DND-41 (cell line): ENCODE results near the gene IGF2BP2.

Experiments
- EZH2 ChIP-seq: IDR thresholded peaks from 3 replicates; pipeline ENCODE4 v1.6.1; 2012; ENCODE audit warnings: borderline replicate concordance, low read depth, mild to moderate bottlenecking, moderate library complexity, low read length, inconsistent platforms; ENCODE audit not compliant: severe bottlenecking
- TF ChIP-seq, protein P1 (sequence below): IDR thresholded peaks from 2 replicates; pipeline ENCODE4 v1.5.1; 2012; ENCODE audit warnings: borderline replicate concordance, low read length, moderate library complexity, mild to moderate bottlenecking; ENCODE audit not compliant: poor library complexity, severe bottlenecking; ENCODE audit errors: extremely low read depth

DNA sequence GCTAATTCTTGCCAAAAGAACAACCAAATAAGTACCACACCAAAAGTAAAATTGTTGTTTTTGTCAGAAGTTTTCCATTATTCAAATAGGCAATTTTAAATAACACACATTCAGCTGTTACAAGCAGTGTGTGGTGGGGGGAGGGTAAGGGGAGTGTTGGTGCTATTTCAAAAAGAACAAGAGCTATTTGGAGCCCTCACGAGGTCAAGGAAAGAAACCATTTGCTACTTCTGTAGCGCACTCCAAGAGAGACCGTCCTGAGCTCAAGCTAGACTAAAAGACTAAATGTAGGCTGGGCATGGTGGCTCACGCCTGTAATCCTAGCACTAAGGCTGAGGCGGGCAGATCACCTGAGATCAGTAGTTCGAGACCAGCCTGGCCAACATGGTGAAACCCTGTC lies 21.2 kb upstream of the IGF2BP2 start:
- TF ChIP-seq, protein P1, sequence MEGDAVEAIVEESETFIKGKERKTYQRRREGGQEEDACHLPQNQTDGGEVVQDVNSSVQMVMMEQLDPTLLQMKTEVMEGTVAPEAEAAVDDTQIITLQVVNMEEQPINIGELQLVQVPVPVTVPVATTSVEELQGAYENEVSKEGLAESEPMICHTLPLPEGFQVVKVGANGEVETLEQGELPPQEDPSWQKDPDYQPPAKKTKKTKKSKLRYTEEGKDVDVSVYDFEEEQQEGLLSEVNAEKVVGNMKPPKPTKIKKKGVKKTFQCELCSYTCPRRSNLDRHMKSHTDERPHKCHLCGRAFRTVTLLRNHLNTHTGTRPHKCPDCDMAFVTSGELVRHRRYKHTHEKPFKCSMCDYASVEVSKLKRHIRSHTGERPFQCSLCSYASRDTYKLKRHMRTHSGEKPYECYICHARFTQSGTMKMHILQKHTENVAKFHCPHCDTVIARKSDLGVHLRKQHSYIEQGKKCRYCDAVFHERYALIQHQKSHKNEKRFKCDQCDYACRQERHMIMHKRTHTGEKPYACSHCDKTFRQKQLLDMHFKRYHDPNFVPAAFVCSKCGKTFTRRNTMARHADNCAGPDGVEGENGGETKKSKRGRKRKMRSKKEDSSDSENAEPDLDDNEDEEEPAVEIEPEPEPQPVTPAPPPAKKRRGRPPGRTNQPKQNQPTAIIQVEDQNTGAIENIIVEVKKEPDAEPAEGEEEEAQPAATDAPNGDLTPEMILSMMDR = no peak
- no peak for TF ChIP-seq EZH2
